Measurements from ENCODE around the gene SOX13.
"Not testable (repeated sequence)": the region's sequence is repeated elsewhere in the genome, so short reads cannot be mapped to it uniquely, and the experiment has no call there.

SOX13 gene

GRCh38 chr1:204072931-204073836 lies at the start of gene SOX13:
Gene SOX13, plus strand, starts transcription at chr1:204073115. Its CDS starts 39,801 bp downstream, at chr1:204112916.
- DNase-seq (ENCODE audit: low read depth in 2 of 2): no peak

- DNase-seq (ENCODE audit: low read depth in 2 of 2): no peak
Measured at GRCh38 chr1:204025917-204026707, 46.8 kb upstream of the SOX13 start.

- DNase-seq (ENCODE audit: low read depth in 2 of 2): no peak
Measured at GRCh38 chr1:204027446-204027845, 45.5 kb upstream of the SOX13 start.

GRCh38 chr1:204029016-204029415 lies 43.9 kb upstream of the SOX13 start:
- DNase-seq (ENCODE audit: low read depth in 2 of 2): no peak

GRCh38 chr1:204031098-204031710 lies 41.7 kb upstream of the SOX13 start:
- no peak for DNase-seq (ENCODE audit: low read depth in 2 of 2)

- no peak for DNase-seq (ENCODE audit: low read depth in 2 of 2)
Measured at GRCh38 chr1:204032642-204033235, 40.2 kb upstream of the SOX13 start.

GRCh38 chr1:204033306-204033705 lies 39.6 kb upstream of the SOX13 start:
- no peak for DNase-seq (ENCODE audit: low read depth in 2 of 2)

- no peak for DNase-seq (ENCODE audit: low read depth in 2 of 2)
Measured at GRCh38 chr1:204036882-204037655, 35.8 kb upstream of the SOX13 start.

GRCh38 chr1:204041232-204041767 lies 31.6 kb upstream of the SOX13 start:
- DNase-seq (ENCODE audit: low read depth in 2 of 2): no peak

GRCh38 chr1:204041803-204042505 lies 31.0 kb upstream of the SOX13 start:
- DNase-seq (ENCODE audit: low read depth in 2 of 2): no peak

GRCh38 chr1:204042516-204042915 lies 30.4 kb upstream of the SOX13 start:
- no peak for DNase-seq (ENCODE audit: low read depth in 2 of 2)

- DNase-seq (ENCODE audit: low read depth in 2 of 2): no peak
Measured at GRCh38 chr1:204043680-204044079, 29.2 kb upstream of the SOX13 start.

- DNase-seq (ENCODE audit: low read depth in 2 of 2): no peak
Measured at GRCh38 chr1:204044448-204044847, 28.5 kb upstream of the SOX13 start.

GRCh38 chr1:204045430-204045829 lies 27.5 kb upstream of the SOX13 start:
- no peak for DNase-seq (ENCODE audit: low read depth in 2 of 2)

- DNase-seq (ENCODE audit: low read depth in 2 of 2): no peak
Measured at GRCh38 chr1:204046346-204046745, 26.6 kb upstream of the SOX13 start.

GRCh38 chr1:204048796-204049195 lies 24.1 kb upstream of the SOX13 start:
- not testable (repeated sequence) for DNase-seq (ENCODE audit: low read depth in 2 of 2)

GRCh38 chr1:204051258-204051657 lies 21.7 kb upstream of the SOX13 start:
- no peak for DNase-seq (ENCODE audit: low read depth in 2 of 2)

GRCh38 chr1:204051718-204052117 lies 21.2 kb upstream of the SOX13 start:
- no peak for DNase-seq (ENCODE audit: low read depth in 2 of 2)

- no peak for DNase-seq (ENCODE audit: low read depth in 2 of 2)
Measured at GRCh38 chr1:204053893-204054292, 19.0 kb upstream of the SOX13 start.

GRCh38 chr1:204059970-204060369 lies 12.9 kb upstream of the SOX13 start:
- DNase-seq (ENCODE audit: low read depth in 2 of 2): no peak
